HG03280 (cell line): ENCODE results near the gene PNKD.

Experiments
- ATAC-seq: cut with Tn5 transposase; IDR thresholded peaks from one replicate; pipeline ENCODE4 v1.9.1; 2021; ENCODE audit warnings: mild to moderate bottlenecking, moderate library complexity; ENCODE audit not compliant: unreplicated experiment

The PNKD gene

GRCh38 chr2:218256612-218257350, 13.5 kb upstream of the PNKD start:
- ATAC-seq, result no peak

- ATAC-seq, result peak; percentile 71
These were observed 12.8 kb upstream of the PNKD start for GRCh38 chr2:218257390-218257981.

GRCh38 chr2:218259099-218259961, 11.0 kb upstream of the PNKD start:
- no peak for ATAC-seq

GRCh38 chr2:218260166-218260565, 10.2 kb upstream of the PNKD start:
- ATAC-seq, result no peak

- no peak for ATAC-seq
These were observed 9.4 kb upstream of the PNKD start, which contains the start of gene GPBAR1 for GRCh38 chr2:218260742-218261422. Gene GPBAR1, plus strand, starts transcription at chr2:218261015. Its CDS starts 1,710 bp downstream, at chr2:218262725.

- no peak for ATAC-seq
These were observed 8.7 kb upstream of the PNKD start for GRCh38 chr2:218261423-218262236.

- no peak for ATAC-seq
These were observed 8.1 kb upstream of the PNKD start for GRCh38 chr2:218262237-218262600.

- ATAC-seq, result no peak
These were observed 7.4 kb upstream of the PNKD start for GRCh38 chr2:218262631-218263586.

GRCh38 chr2:218263817-218264641, 6.3 kb upstream of the PNKD start:
- no peak for ATAC-seq

GRCh38 chr2:218264773-218265561, 5.4 kb upstream of the PNKD start:
- ATAC-seq, result no peak

GRCh38 chr2:218265626-218266025, 4.7 kb upstream of the PNKD start:
- ATAC-seq, result no peak

GRCh38 chr2:218266316-218266979, 3.9 kb upstream of the PNKD start:
- ATAC-seq, result no peak

- ATAC-seq, result no peak
These were observed 3.1 kb upstream of the PNKD start for GRCh38 chr2:218267259-218267658.

GRCh38 chr2:218270721-218271486, 585 bp downstream of the PNKD start:
- ATAC-seq, result no peak

GRCh38 chr2:218271487-218271797, 1.1 kb downstream of the PNKD start:
- ATAC-seq, result no peak

- ATAC-seq, result no peak
These were observed 1.7 kb downstream of the PNKD start for GRCh38 chr2:218271865-218272530.
